Endothelial cell of umbilical vein (primary cell): Measurements from ENCODE around the gene ZNF423. TPM values are rescaled to one million over a fixed set of nuclear protein-coding genes. Genes with fewer than 3 reads are reported as not detected.

ENCODE experiments used
- BruUV-seq: library from RNA; stranded (reverse); fragments of 400-500 nt; replicated peaks from 2 replicates; lab custom pipeline; 2021; lab: Mats Ljungman, UMichigan
- CTCF ChIA-PET: fragments of 300-600, 350-600 bp; sonication (Branson Sonifier 250); formaldehyde crosslinking; loops from one replicate; lab custom pipeline; 2021; ENCODE audit warnings: antibody characterized with exemption, inconsistent platforms; lab: Charles Lee
- POLR2A ChIA-PET: fragments of 300-600, 350-600 bp; sonication (Branson Sonifier 250); formaldehyde crosslinking; loops from one replicate; lab custom pipeline; 2021; ENCODE audit warnings: antibody characterized with exemption, inconsistent platforms; lab: Charles Lee
- DNase-seq: peaks from one replicate; pipeline ENCODE4 v3.0.0-alpha.2; 2011; ENCODE audit warnings: low read depth, low spot score
- FAIRE-seq: peaks from 2 replicates; lab custom pipeline; 2011; peaks lifted over from hg19 to GRCh38; lab: Jason Lieb, UNC
- H2AFZ ChIP-seq: 2 replicates; pipeline ENCODE4 v1.6.0; 2012; ENCODE audit warnings: low read depth, low read length, control low read depth, inconsistent platforms
- H3K27ac ChIP-seq: 2 replicates; pipeline ENCODE4 v1.5.1; 2011; ENCODE audit warnings: low read depth, mild to moderate bottlenecking, control low read depth, low read length, moderate library complexity; ENCODE audit not compliant: insufficient read depth
- H3K27me3 ChIP-seq, 2 experiments: 2 replicates each; pipeline versions ENCODE4 v1.6.0 to v1.6.1; 2011; ENCODE audit warnings: low read length in 2 of 2, mixed read lengths in 1 of 2; ENCODE audit not compliant: control insufficient read depth in 2 of 2, insufficient read depth in 2 of 2
- H3K36me3 ChIP-seq, 2 experiments: 2 replicates in 1 of 2; 3 replicates in 1 of 2; pipeline ENCODE4 v1.5.1; 2011; ENCODE audit warnings: low read length in 2 of 2, mild to moderate bottlenecking in 1 of 2, moderate library complexity in 1 of 2; ENCODE audit not compliant: control insufficient read depth in 2 of 2, insufficient read depth in 2 of 2; ENCODE audit errors: extremely low read depth in 1 of 2
- H3K4me1 ChIP-seq: 3 replicates; pipeline ENCODE4 v1.5.1; 2011; ENCODE audit warnings: mild to moderate bottlenecking, low read length; ENCODE audit not compliant: control insufficient read depth, insufficient read depth; ENCODE audit errors: extremely low read depth
- H3K4me2 ChIP-seq: 2 replicates; pipeline ENCODE4 v1.6.1; 2011; ENCODE audit warnings: low read length, control low read depth, mixed read lengths; ENCODE audit not compliant: insufficient read depth
- H3K4me3 ChIP-seq, 3 experiments: fragments of 200-600 bp in 1 of 3; sonication (generic), shearing (Covaris generic) in 1 of 3; replicated peaks in 1 of 3; 2 replicates each; pipeline ENCODE4 v1.5.1; 2011 to 2016; ENCODE audit warnings: control low read depth in 3 of 3, low read length in 3 of 3, mild to moderate bottlenecking in 2 of 3, inconsistent platforms in 1 of 3, low read depth in 1 of 3, moderate library complexity in 1 of 3; ENCODE audit not compliant: insufficient read depth in 1 of 3
- H3K79me2 ChIP-seq: 2 replicates; pipeline ENCODE4 v1.6.0; 2012; ENCODE audit warnings: low read length, inconsistent platforms; ENCODE audit not compliant: control insufficient read depth, insufficient read depth
- H3K9ac ChIP-seq: replicated peaks from 2 replicates; pipeline ENCODE3; 2011; ENCODE audit warnings: low read length, control low read depth; ENCODE audit not compliant: insufficient read depth; ENCODE audit errors: extremely low read depth
- H3K9me1 ChIP-seq: replicated peaks from 3 replicates; pipeline ENCODE4 v1.6.0; 2011; ENCODE audit warnings: mild to moderate bottlenecking, low read length; ENCODE audit not compliant: control insufficient read depth, insufficient read depth; ENCODE audit errors: extremely low read depth
- H3K9me3 ChIP-seq: replicated peaks from 2 replicates; pipeline ENCODE4 v1.5.1; 2012; ENCODE audit warnings: low read length, inconsistent platforms; ENCODE audit not compliant: control insufficient read depth, insufficient read depth
- H4K20me1 ChIP-seq: replicated peaks from 2 replicates; pipeline ENCODE3; 2011; ENCODE audit warnings: mild to moderate bottlenecking, low read length; ENCODE audit not compliant: control insufficient read depth, insufficient read depth; ENCODE audit errors: extremely low read depth
- CTCF ChIP-seq, 2 donors: IDR thresholded peaks; 1 replicate in 1 of 2; 2 replicates in 1 of 2; pipeline ENCODE4 v1.5.1; 2011; ENCODE audit warnings: low read length in 2 of 2, mild to moderate bottlenecking in 2 of 2, moderate library complexity in 2 of 2, control low read depth in 1 of 2, inconsistent platforms in 1 of 2, low read depth in 1 of 2; ENCODE audit not compliant: insufficient read depth in 1 of 2; ENCODE audit errors: extremely low read depth in 1 of 2
- EZH2 ChIP-seq: IDR thresholded peaks from 2 replicates; pipeline ENCODE4 v1.6.1; 2012; ENCODE audit warnings: borderline replicate concordance, low read depth, mild to moderate bottlenecking, moderate library complexity, low read length, inconsistent platforms; ENCODE audit not compliant: severe bottlenecking
- FOS ChIP-seq: IDR thresholded peaks from 2 replicates; pipeline ENCODE4 v1.6.1; 2011; ENCODE audit warnings: mild to moderate bottlenecking, low read length, moderate library complexity, borderline replicate concordance; ENCODE audit not compliant: insufficient read depth
- GATA2 ChIP-seq: IDR thresholded peaks from 2 replicates; pipeline ENCODE4 v1.7.0; 2011; ENCODE audit warnings: low read depth, mild to moderate bottlenecking, moderate library complexity, mixed read lengths, low read length; ENCODE audit not compliant: insufficient read length, insufficient read depth
- JUN ChIP-seq: IDR thresholded peaks from 2 replicates; pipeline ENCODE4 v1.6.1; 2011; ENCODE audit warnings: borderline replicate concordance, low read depth; ENCODE audit not compliant: insufficient read length, insufficient read depth
- MAX ChIP-seq: IDR thresholded peaks from 2 replicates; pipeline ENCODE4 v1.6.1; 2011; ENCODE audit not compliant: insufficient read depth, insufficient read length
- MYC ChIP-seq: IDR thresholded peaks from one replicate; pipeline ENCODE4 v1.6.1; 2011; ENCODE audit warnings: mild to moderate bottlenecking, low read depth, low read length
- POLR2A ChIP-seq: IDR thresholded peaks from 2 replicates; pipeline ENCODE4 v1.6.1; 2012; ENCODE audit warnings: low read depth, mild to moderate bottlenecking, control low read depth, low read length
- POLR2AphosphoS5 ChIP-seq: IDR thresholded peaks from 2 replicates; pipeline ENCODE4 v1.6.1; 2012; ENCODE audit warnings: low read depth, mild to moderate bottlenecking, control low read depth, low read length, moderate library complexity; ENCODE audit not compliant: insufficient read depth
- dilution Hi-C: fragments of 300-500 bp; cut with MboI; formaldehyde crosslinking; loops from one replicate; pipeline ENCODE4 v1.15.0; 2019; ENCODE audit warnings: low sequenced_read_pairs; ENCODE audit not compliant: extremely low pct_ligation_motif_present
- intact Hi-C: fragments of 100-400 bp; cut with micrococcal nuclease; formaldehyde crosslinking; loops from one replicate; pipeline ENCODE4 v1.10.0; 2022
- polyA plus RNA-seq, 4 experiments: library from polyadenylated mRNA; depleted of rRNA in 3 of 4; stranded (reverse) in 3 of 4; unstranded in 1 of 4; fragments of >200 nt; gene quantifications; 2 replicates each; pipeline versions ENCODE4 v1.2.1 to v1.2.3, GENCODE V29; 2011 to 2012; ENCODE audit warnings: missing spikeins in 1 of 4
- total RNA-seq: library from RNA; stranded (reverse); gene quantifications from 2 replicates; pipeline ENCODE4 v1.2.3, GENCODE V29; 2021

Gene ZNF423
- total and polyA plus RNA-seq, 2 donors (not counting 3 experiments of a cell fraction or from before 2014, with no cell fraction given) = 2.2 to 8.1 TPM

GRCh38 chr16:49620158-49620868 is 235.6 kb downstream of the ZNF423 start:
- peaks cover 10% of the 10 kb centered on the region for H3K4me1 ChIP-seq
- H3K9me3 ChIP-seq = no peaks in the 10 kb centered on the region
- no TSS peak for BruUV-seq
- intact Hi-C loops = no loop called here
- no peak overlapping the region for H3K4me2 ChIP-seq
- CTCF ChIA-PET = no interaction called here
- dilution Hi-C loops = no loop called here
- H3K9ac ChIP-seq = no peak overlapping the region
- H3K36me3 ChIP-seq = no peaks in the 10 kb centered on the region
- POLR2A ChIA-PET = no interaction called here
- no peaks in the 10 kb centered on the region for H3K79me2 ChIP-seq
- H3K4me3 ChIP-seq = no peak overlapping the region
- peak; percentile 87 for FAIRE-seq
- H4K20me1 ChIP-seq = no peaks in the 10 kb centered on the region
- peak; percentile 71 for DNase-seq
- H3K27me3 ChIP-seq = no peaks in the 10 kb centered on the region
- H3K27ac ChIP-seq = peak overlapping the region; percentile 29
- H2AFZ ChIP-seq = peak overlapping the region; percentile 29
- H3K9me1 ChIP-seq = no peaks in the 10 kb centered on the region
- TF ChIP-seq FOS = peak; percentile 58
- peak; percentile 17 for TF ChIP-seq GATA2
- TF ChIP-seq JUN = no peak

DNA sequence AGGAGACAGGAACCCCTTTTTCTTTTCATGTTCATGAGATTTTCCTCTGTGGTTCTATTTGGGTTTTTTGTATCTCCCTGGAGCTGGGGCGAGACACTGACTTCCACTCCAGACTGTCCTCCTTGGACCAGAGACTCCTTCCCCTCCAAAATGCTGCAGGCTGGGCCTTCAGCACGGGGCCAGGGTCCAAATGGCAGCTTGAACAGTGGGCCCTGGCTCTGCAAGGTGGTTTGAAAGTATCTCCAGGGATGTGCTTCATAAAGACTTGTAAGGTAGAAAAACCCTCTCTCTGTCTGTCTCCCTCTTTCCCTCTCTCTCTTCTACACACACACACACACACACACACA is 236.1 kb downstream of the ZNF423 start:
- dilution Hi-C loops (no loop called here), intact Hi-C loops (no loop called here)
- POLR2A ChIA-PET = no interaction called here
- Histone ChIP-seq H3K36me3 (no peaks in the 10 kb centered on the region), H3K4me1 (peaks cover 10% of the 10 kb centered on the region), H3K9me3 (no peaks in the 10 kb centered on the region), H3K27me3 (no peaks in the 10 kb centered on the region), H3K4me2 (no peak overlapping the region), H2AFZ (peak overlapping the region; percentile 29), H3K27ac (no peak overlapping the region), H4K20me1 (no peaks in the 10 kb centered on the region), H3K4me3 (no peak overlapping the region), H3K79me2 (no peaks in the 10 kb centered on the region), H3K9ac (no peak overlapping the region), H3K9me1 (no peaks in the 10 kb centered on the region)
- no peak for DNase-seq
- BruUV-seq = no TSS peak
- FAIRE-seq = no peak
- CTCF ChIA-PET = no interaction called here
- TF ChIP-seq JUN (no peak), GATA2 (no peak), MAX (no peak), CTCF (IDR thresholded peaks at IDR 0.05; ENCODE audit: extremely low read depth in 1 of 2, insufficient read depth in 1 of 2, low read depth in 1 of 2, low read length in 2 of 2) (no peak), POLR2AphosphoS5 (no peak), POLR2A (no peak), MYC (no peak), EZH2 (no peak), FOS (no peak)
